SW 1271 (cell line): ENCODE data around the gene PIK3AP1.

ENCODE experiments used
- DNase-seq, 2 experiments: peaks; one replicate each; lab custom pipeline; 2025; lab: John Stamatoyannopoulos, UW

Gene PIK3AP1

DNA sequence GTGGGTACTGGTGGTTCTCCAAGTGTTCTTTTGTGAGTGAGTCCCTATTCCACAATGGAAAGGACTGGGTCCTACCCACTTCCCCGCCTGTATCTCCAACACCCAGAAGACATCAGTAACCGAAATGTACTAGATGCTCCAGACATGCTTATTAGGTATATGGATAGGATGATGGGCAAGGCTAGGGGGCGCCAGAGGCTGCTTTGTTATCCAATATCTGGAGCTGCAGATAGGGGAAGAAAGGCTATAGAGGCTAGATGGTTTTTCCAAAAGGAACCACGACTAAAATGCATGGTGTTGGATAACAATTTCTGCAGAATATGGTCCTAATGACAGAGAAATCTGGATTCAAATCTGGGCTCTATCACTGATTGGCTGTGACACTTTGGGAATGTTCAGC lies 77.3 kb downstream of the PIK3AP1 start:
- peak in 1 of 2 experiments; percentile 33 for DNase-seq

DNA sequence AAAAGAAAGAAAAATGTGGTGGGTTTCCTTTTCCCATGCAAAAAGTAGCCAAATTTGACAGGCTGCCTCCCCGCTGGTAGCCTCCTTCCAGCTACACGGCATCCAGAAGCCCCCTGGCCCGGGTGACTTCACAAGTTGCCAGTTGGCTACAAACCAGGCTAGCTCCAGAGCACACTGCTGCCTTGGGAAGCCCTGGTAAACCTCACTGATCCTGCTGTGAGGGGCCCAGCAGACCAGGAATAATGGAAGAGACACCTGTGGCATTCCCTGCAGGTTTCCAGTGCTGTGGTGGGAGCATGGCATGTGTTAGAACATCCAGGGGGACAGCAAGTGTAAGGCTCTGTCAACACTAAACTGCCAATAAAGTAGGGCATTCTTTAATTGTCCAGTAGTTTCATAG lies 77.8 kb downstream of the PIK3AP1 start:
- DNase-seq = no peak

DNA sequence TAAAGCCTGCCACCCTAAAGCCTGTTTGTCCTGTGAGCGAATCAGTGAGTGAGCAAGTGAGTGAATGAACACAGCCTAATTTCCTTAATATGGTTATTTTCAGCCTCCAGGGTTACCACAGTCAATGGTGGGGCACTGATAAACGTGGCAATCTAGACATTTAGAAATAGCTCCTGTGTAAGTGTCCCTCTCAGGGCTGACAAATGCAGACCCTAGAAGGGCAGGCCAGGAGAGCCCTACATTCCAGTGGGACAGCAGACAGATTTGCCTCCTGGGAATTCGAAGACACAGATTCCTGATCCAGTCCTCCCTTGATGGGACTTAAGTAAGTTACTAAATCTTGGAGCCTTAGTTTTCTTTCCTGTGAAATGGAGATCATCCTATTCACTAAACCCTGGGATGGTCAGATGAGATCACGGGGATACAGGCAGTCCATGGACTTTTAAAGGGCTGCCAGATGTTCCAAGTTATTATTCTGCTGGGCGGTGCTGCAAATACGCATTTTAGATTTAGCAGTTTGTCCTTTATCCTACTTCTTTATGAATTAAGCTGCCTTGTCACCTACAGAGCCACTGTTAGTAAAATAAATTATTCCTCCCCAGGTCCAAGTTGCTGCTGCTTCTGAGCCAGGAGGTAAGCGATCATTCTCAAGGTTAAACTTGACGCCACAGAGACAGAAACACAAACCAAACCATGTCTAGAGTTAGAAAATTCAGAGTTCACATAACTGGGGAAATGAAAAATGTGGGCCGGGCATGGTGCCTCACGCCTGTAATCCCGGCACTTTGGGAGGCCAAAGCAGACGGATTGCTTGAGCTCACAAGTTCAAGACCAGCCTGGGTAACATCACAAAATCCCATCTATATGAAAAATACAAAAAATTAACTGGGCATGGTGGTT lies 78.7 kb downstream of the PIK3AP1 start:
- DNase-seq = no peak

DNA sequence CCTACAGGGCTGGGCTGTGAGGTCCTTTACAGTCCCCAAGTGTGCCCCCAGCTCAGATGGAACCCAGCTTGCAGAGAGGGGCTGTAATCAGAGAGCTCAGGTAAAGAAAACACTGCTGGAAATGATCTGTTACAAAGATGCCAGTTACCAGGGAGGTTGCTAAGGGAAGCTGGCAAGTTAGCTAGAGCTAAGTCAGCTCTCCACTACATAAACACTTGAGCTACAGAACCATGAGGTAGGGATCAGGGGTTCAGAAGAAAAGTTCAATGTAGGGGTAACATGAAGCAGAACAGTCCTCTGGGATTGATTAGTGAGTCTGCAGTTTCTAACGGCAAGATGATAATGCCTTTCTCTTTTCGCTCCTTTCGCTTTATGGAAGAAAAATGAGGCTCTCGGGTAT lies 80.4 kb downstream of the PIK3AP1 start:
- no peak for DNase-seq

DNA sequence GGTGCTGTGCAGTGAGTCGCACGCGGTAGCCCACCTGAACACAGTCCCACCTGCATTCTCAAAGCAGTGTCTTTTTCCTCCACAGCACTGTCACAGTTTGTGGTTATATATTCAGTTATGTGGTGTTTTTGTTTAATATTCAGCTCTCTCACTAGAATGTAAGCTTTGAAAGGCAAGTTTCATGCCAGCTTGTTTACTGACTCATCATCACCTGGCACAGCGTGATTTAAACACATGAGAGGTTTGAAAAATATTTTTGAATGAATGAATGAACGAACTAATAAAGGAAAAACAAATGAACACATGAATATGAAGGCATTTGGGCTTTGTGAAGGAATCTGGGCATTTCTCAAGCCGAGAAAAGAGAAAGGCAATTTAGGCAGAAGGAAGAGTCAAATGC lies 81.6 kb downstream of the PIK3AP1 start:
- no peak for DNase-seq

DNA sequence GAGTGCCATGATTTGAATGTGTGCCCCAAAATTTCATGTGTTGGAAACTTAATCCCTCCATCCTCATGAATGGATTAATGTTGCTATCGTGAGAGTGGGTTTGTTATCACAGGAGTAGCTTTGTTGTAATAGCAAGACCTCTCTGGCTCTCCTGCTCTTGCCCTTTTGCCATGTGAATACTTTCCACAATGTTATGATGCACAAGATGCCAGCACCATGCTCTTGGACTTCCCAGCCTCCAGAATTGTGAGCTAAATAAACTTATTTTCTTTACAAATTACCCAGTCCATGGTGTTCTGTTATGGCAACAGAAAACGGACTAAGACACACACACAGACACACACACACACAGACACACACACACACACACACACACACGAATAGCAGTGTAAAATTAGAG lies 82.2 kb downstream of the PIK3AP1 start:
- DNase-seq = no peak

DNA sequence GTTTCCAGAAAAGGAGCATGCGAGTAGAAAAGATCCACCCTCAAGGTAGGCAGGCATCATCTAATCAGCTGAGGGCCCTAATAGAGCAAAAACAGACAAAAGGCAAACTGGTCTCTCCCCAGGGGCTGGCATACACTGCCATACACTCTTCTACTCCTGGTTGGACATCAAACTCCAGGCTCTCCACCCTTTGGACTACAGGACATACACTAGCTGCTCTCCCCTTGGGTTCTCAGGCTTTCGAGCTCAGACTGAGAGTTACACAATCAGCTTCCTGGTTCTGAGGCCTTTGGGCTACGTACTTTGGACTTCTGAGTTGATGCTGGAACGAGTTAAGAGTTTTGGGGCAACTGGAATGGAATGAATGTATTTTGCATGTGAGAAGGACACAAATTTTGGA lies 82.6 kb downstream of the PIK3AP1 start:
- DNase-seq = no peak

DNA sequence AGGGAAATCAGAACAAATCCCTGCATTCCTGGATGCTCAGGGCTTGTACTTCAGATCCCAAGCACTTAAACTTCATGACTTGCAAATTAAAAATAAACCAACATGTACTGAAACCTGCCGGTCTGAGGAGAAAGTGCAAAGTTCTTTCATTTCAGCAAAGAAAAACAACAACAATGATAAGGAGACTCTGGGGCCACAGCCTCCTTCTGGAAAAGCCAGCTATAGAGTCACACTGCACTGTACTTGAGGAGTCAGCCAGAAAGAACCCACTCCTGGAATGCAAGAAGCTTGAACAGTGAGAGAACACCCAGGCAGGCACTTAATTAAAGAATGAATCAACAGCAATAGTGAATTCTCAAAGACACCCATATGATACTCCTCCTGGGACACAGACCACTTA lies 83.8 kb downstream of the PIK3AP1 start:
- DNase-seq = no peak

DNA sequence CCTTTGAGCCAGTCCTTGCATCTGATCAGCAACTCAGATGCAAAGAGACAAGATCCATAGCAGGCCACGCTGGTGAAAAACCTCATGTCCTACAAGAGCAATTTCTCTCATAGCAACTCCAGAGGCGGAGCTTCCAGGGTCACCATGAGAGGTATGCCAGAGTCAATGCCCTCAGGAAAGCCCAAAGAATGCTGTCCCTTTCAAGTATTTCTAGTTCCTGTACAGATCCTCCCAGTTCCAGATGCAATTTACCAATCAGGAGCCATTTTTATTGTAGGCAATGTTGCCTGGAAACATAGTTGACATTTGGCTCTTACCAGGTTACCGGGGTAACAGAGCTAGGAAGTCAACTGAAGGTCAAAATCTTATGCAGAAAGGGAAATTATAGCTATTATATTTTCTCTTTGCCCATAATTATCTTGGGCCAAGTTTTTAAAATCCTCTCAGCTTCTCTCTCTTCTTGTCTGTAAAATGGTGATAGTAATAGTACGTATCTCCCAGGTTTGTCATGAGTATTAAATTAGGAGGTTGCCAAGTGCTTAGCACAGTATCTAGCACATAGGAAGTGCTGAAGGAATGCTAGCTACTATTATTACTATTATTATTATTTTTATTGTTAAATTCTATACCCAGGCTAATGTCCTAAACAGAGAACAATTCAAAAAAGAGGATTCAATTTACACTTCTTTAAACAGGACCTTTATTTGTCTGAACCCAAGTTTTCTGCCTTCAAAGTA lies 87.2 kb downstream of the PIK3AP1 start:
- no peak for DNase-seq

DNA sequence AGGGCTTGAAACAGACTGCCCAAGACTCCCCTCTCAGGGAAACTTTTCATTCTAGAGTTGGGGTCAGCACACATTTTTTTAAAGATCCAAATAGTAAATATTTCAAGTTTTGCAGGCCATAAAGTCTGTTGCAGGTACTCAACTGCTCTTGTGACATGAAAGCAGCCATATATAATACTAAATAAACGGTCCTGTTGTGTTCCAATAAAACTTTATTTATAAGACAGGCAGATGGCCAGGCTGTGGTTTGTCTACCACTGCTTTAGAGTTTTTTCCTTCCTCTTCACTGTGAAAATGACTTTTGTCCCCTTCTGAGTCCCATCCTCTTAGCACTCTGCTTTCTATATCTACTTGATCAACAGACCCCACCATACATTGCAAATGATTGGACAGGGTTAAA lies 93.0 kb downstream of the PIK3AP1 start:
- DNase-seq = no peak

DNA sequence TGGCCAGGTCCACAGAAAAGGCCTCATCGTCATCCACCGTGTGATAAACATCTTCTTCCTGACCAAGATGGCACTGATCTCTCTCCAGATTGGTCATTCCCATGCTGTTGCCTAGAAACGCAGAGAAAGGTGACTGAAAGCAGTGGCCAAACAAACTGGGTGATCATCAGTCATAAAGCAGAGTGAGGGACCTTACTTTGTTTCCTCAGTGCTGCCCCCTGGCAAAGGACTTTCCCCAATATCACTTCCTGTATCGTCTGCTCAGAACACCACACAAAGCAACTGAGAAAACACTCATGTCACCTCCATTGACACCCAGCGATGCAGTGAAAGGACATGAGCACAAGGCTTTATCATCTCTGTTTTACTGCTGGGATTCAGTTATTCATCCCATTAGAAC lies 93.5 kb downstream of the PIK3AP1 start:
- no peak for DNase-seq

DNA sequence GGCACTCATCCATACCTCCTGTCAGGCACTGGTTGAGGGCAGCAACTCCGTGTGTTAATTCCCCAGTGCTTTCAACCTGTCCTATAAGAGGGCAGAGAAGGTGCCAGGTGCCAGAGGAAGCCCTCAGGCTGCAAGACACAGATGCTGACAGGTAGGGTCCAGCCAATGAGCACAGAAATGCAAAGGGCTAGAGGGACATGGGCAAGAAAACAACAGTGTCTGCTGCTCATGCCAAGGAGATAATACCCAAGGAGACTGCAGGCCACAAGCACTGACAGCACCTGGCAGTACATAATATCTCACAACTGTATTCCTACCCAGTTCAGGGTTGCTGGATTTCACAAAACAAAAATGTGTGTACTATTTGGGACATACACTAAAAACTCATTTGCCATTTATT lies 95.1 kb downstream of the PIK3AP1 start:
- DNase-seq = no peak

DNA sequence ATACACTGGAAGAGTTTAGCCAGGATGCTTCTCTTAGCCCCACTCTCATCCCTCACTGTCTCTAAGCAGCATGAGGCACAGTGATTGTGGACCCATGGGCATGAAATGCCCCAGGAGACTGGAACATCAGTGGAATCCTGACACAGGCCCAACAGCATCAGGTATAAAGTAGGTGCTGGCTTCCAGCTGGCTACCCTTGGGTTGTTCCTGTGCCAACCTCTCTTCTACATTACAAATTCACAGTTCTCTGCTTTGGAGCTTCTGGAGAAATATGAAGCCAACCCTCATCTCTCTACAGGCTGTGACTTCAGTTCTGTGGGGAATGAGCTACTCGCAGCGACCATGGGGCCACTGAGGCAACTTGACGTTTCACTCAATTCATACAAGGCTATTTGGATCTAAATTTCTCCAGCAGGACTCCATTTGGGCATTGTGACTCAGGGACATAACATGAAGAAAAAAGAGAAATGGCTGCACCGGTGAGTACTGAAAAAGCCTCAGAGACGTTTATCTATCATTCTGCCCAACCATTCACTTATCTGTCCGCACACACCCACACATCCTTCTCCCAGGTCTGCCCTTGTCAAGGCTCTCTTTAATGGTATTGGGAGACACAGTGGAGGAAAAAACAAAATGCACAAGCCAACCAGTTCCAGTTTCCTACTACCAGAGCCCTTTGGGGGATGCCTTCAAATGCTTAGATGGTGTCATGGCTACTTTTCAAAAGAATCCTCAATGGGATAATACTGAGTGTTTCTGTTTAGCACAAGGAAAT lies 98.1 kb downstream of the PIK3AP1 start:
- no peak for DNase-seq

DNA sequence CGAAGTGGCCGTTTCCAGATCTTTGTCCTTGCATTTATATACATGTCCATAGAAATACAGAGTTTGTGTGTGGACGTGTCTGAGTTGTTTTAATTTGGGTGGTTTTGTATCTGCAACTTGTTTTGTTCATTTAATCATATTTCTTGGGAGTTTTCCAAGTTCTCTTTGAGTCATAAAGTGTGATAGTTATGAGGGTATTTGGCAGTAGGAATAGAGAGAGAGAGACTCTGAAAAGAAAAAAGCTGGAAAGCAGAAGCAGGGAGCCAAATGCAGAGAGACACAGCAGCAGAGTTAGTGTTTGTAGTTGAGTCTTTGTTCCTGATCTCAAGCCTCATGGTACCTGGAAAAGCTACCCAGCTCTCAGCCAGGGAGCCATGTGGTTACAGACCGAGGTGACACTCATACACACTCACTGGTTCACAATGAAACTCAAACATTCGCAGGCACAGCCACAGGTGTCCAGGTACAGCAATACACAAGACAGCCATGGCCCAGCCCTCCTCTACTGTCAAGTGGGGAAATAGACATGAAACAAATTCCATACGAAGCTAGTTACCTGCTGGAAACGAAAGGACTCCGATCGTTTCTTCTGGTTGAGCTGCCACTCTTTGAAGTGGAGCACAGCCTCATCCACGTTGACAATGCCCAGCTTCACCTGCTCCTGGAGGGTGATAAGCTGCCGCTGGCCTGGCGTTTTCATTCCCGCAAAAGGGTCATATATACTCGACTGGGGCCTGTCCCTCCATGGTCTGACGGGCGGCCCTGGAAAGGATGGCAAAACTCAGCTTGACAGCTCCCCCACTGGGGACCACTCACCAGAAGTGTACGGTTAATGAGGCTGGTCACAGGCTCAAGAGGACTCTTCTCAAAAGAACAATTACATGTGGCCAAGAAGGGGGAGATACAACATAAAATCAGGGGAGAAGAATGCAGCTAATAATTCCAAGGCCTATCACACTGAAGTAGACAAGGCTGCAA lies 100.2 kb downstream of the PIK3AP1 start:
- DNase-seq = no peak

DNA sequence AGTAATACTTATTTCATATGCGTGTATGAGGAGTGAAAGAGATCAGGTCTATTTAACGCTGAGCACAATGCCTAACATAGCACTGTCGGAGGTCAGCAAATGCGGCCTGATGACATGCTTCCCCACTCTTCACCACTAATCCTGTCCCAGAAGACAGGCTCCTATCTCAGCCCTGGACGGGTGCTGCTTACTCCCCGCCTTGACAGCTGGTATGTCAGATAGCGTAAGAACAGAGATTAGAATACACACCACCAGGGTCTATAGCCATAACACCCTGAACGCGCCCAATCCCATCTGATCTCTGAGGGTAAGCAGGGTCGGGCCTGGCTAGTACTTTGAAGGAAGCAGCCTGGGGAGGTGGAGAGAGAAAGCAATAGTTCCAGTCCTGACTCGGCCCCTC lies 101.2 kb downstream of the PIK3AP1 start:
- no peak for DNase-seq

DNA sequence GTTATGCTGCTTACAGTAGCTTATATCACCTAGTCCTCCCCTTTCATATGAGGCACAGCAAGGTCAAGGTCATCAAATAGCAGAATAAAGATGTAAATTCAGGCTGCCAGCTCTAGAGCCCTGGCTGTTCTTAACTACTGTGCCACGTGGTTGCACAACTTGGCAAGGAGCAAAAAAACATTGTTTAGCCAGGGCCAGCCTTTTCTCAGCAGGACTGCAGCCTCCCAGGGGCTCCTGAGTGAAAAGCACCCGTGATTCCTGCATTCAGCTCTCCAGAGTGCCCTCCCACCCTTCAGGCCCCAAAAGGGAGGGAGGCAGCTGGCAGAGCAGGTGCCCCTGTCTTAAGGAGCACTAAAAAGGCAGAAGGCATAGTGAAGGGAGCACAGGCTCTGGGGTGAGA lies 101.7 kb downstream of the PIK3AP1 start:
- no peak for DNase-seq

DNA sequence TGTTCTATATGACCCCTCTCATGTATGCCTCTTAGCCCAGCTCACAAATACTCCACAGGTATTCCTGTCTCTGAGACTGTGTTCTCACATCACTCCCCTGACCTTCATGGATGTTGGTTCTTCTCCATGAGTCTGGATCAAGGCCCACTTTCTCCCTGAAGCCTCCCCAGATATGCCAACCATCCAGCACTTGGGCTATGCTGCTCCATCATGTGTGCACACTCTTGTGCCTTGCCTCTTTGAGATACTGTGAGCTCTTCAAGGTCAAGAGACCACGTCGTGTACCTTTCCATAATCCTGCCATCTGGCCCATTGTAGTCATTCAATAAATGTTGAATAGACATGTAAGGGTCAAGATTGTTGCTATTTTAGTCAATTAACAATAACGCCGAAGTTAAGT lies 103.4 kb downstream of the PIK3AP1 start:
- DNase-seq = no peak

DNA sequence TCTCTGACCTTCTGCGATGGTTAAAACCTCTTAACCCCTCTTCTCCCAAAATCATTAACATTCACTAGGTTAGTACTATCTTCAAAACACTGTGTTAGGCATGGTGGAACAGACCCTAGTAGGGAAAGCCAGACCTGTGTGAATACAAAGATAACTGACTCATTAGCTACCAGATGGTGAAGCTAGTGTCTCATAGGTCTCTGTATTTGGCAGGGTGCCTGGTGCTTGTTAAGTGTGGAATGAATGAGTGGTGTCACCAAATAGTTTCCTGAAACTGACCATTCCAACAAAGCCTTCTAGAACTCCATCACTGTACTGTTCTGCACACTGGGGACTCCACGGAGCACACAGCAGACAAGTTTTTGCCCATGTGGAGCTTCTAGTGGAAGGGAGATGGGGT lies 105.8 kb downstream of the PIK3AP1 start:
- DNase-seq = peak in 1 of 2 experiments; percentile 4

DNA sequence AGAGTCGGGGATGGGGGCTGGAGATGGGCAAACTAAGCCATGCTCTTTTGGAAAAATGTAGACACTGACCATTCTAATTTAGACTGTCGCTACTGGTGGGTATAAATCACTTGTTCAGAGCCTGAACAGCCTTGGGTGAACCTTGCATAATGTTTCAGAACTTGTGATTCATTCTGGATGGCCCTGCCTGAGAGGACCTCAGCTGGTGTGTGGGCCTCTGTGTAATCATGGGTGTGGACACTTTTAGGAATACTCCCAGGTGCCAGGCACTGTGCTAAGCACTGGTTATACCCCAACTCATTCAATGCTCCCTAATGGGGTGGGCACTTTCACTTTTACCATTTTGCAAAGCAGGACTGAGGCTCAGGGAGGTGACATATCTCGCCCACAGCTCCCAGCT lies 106.7 kb downstream of the PIK3AP1 start:
- no peak for DNase-seq

DNA sequence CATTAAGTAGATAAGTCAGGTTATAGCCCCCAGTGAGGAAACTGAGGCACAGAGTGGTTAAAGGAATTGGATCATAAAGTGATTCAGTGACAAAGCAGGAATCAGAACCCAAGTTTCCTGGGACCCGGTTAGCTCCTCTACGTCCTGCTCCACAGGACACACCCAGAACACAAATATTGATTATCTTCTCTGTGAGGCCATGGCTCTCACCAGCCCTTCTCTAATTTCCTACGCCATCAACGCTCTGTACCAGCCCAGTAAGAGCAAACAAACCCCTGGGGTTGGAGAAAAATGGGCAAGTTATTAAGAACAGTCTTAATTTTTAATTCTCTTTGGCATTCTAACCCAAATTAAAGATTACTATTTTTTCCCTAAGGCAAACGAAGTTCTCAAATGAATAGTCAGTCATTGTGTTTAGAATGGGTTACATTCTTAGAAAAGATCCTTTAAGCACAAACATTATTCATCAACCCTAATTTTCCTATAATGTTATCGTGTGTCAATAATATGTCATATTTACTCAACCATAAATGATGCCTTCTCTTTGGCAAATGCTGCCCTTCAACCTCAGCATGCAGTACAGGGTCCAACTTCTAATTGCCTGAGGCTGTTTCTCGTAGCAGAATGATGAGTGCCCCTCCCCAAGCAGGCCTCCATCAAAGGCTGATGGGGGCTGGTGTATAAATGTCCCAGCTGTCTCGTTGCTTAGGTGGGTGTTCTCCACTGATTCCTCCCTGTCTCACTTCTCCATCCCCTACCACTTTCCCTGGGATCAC lies 108.1 kb downstream of the PIK3AP1 start:
- no peak for DNase-seq

DNA sequence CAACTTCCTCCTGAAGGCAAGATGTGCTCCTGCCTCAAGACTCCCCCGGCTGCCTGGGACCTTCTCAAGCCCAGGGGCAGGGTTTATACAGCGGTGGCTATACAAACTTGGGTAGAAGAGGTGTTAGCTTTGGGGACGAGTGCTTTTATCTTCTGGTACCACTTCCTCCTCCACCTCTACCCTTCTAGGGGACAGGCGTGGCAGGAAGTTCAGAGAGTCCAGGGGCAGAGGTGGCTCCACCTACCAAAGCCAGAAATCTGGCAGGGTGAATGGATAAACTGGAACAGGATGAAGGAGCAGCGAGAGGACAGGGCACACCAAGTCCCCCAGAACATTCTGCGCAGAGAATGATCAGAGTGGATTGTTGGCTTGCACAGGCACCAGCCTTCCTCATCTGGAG lies 109.5 kb downstream of the PIK3AP1 start:
- DNase-seq = no peak
